HEK293 (cell line): ENCODE measurements around the gene MGMT.

Source experiments
- CTCF ChIA-PET: fragments of 350-600 bp; formaldehyde crosslinking; extraction: SDS; loops from one replicate; lab custom pipeline; 2021; ENCODE audit warnings: antibody characterized with exemption; lab: Yijun Ruan, JAX
- POLR2A ChIA-PET: fragments of 300-600 bp; formaldehyde crosslinking; extraction: SDS; loops from one replicate; lab custom pipeline; 2020; ENCODE audit warnings: antibody characterized with exemption, inconsistent platforms; lab: Yijun Ruan, JAX
- H3K27ac ChIP-seq: fragments of 200-500 bp; sonication (Bioruptor generic); 2 replicates; pipeline ENCODE4 v1.5.1; 2014; ENCODE audit warnings: low read depth, low read length, control low read depth, inconsistent platforms; ENCODE audit errors: extremely low read depth
- H3K36me3 ChIP-seq, 2 experiments: fragments of 200-500 bp in 1 of 2; sonication (Bioruptor generic) in 1 of 2; 1 replicate in 1 of 2; 2 replicates in 1 of 2; pipeline ENCODE4 v1.5.1; 2014 to 2017; ENCODE audit warnings: inconsistent platforms in 2 of 2, low read length in 2 of 2; ENCODE audit not compliant: control insufficient read depth in 2 of 2, insufficient read depth in 1 of 2
- H3K4me1 ChIP-seq: fragments of 200-500 bp; sonication (Bioruptor generic); 2 replicates; pipeline ENCODE4 v1.5.1; 2014; ENCODE audit warnings: mild to moderate bottlenecking, low read length, inconsistent platforms; ENCODE audit not compliant: control insufficient read depth, insufficient read depth
- H3K4me3 ChIP-seq: 2 replicates; pipeline ENCODE4 v1.5.1; 2011; ENCODE audit warnings: low read depth, mild to moderate bottlenecking, control low read depth, low read length, moderate library complexity
- H3K9me3 ChIP-seq: fragments of 200-500 bp; sonication (Bioruptor generic); 2 replicates; pipeline ENCODE4 v1.5.1; 2014; ENCODE audit warnings: low read depth, low read length, inconsistent platforms; ENCODE audit not compliant: control insufficient read depth, insufficient read depth
- FEZF1 ChIP-seq: fragments of 450-650 bp; formaldehyde crosslinking; IDR thresholded peaks from 2 replicates; pipeline ENCODE4 v1.5.1; 2016; ENCODE audit warnings: missing biosample characterization, missing genetic modification characterization
- PRDM1 ChIP-seq: fragments of 450-650 bp; formaldehyde crosslinking; IDR thresholded peaks from 2 replicates; pipeline ENCODE4; 2016; ENCODE audit warnings: missing biosample characterization, missing genetic modification characterization
- REST ChIP-seq: fragments of 450-650 bp; formaldehyde crosslinking; IDR thresholded peaks from 2 replicates; pipeline ENCODE4 v1.5.1; 2016; ENCODE audit warnings: missing biosample characterization, missing genetic modification characterization
- ZBTB26 ChIP-seq: fragments of 450-650 bp; formaldehyde crosslinking; optimal IDR thresholded peaks from 2 replicates; pipeline ENCODE3; 2016; ENCODE audit warnings: missing biosample characterization, mild to moderate bottlenecking, missing genetic modification characterization
- ZNF114 ChIP-seq: fragments of 450-650 bp; formaldehyde crosslinking; IDR thresholded peaks from 2 replicates; pipeline ENCODE4 v1.5.0; 2017; ENCODE audit warnings: missing biosample characterization, missing genetic modification characterization
- ZNF132 ChIP-seq: fragments of 450-650 bp; formaldehyde crosslinking; IDR thresholded peaks from 2 replicates; pipeline ENCODE4 v1.5.1; 2017; ENCODE audit warnings: missing biosample characterization, missing genetic modification characterization, borderline replicate concordance
- ZNF138 ChIP-seq: fragments of 450-650 bp; formaldehyde crosslinking; IDR thresholded peaks from 2 replicates; pipeline ENCODE4 v1.5.1; 2016; ENCODE audit warnings: missing biosample characterization, missing genetic modification characterization, borderline replicate concordance
- ZNF148 ChIP-seq: fragments of 450-650 bp; formaldehyde crosslinking; IDR thresholded peaks from 2 replicates; pipeline ENCODE4 v1.5.0; 2017; ENCODE audit warnings: missing biosample characterization, missing genetic modification characterization, borderline replicate concordance
- ZNF19 ChIP-seq: fragments of 450-650 bp; formaldehyde crosslinking; IDR thresholded peaks from 2 replicates; pipeline ENCODE4; 2016; ENCODE audit warnings: missing biosample characterization, missing genetic modification characterization, low read depth
- ZNF221 ChIP-seq: fragments of 450-650 bp; formaldehyde crosslinking; IDR thresholded peaks from 2 replicates; pipeline ENCODE4 v1.5.1; 2017; ENCODE audit warnings: missing biosample characterization, missing genetic modification characterization, borderline replicate concordance
- ZNF302 ChIP-seq: fragments of 450-650 bp; formaldehyde crosslinking; IDR thresholded peaks from 2 replicates; pipeline ENCODE4 v1.5.1; 2016; ENCODE audit warnings: missing biosample characterization, missing genetic modification characterization, low read depth
- ZNF561 ChIP-seq: fragments of 450-650 bp; IDR thresholded peaks from 2 replicates; pipeline ENCODE4 v1.5.1; 2018; ENCODE audit warnings: missing biosample characterization, missing genetic modification characterization, borderline replicate concordance
- ZNF624 ChIP-seq: fragments of 450-650 bp; formaldehyde crosslinking; IDR thresholded peaks from 2 replicates; pipeline ENCODE4 v1.5.1; 2017; ENCODE audit warnings: missing biosample characterization, missing genetic modification characterization
- ZNF626 ChIP-seq: fragments of 450-650 bp; sonication (Bioruptor Pico); formaldehyde crosslinking; IDR thresholded peaks from 2 replicates; pipeline ENCODE4 v1.5.1; 2018; ENCODE audit warnings: missing biosample characterization, missing genetic modification characterization, inconsistent platforms
- ZSCAN23 ChIP-seq: fragments of 450-650 bp; formaldehyde crosslinking; IDR thresholded peaks from 2 replicates; pipeline ENCODE4 v1.5.1; 2016; ENCODE audit warnings: missing biosample characterization, missing genetic modification characterization
- ZSCAN5A ChIP-seq: fragments of 450-650 bp; formaldehyde crosslinking; IDR thresholded peaks from 2 replicates; pipeline ENCODE4 v1.5.1; 2016; ENCODE audit warnings: missing biosample characterization, missing genetic modification characterization
- ZXDB ChIP-seq: fragments of 450-650 bp; formaldehyde crosslinking; IDR thresholded peaks from 2 replicates; pipeline ENCODE4 v1.5.1; 2016; ENCODE audit warnings: missing biosample characterization, missing genetic modification characterization

Gene MGMT

GRCh38 chr10:129552119-129552518 lies 85.1 kb downstream of the MGMT start (continued):
- TF ChIP-seq ZNF626 (tag by site-specific recombination) = no peak
- no peak for TF ChIP-seq PRDM1 (tag by site-specific recombination)
- TF ChIP-seq ZSCAN5A = no peak
- TF ChIP-seq ZBTB26 (tag by site-specific recombination) = no peak
- TF ChIP-seq ZNF302 (tag by site-specific recombination) = no peak
- TF ChIP-seq ZNF561 (tag by site-specific recombination) = no peak
- TF ChIP-seq ZNF138 (tag by site-specific recombination) = no peak
- no peak for TF ChIP-seq ZNF221 (tag by site-specific recombination)
- TF ChIP-seq, all 188 proteins: peak for 0

- TF ChIP-seq ZNF132 (tag by site-specific recombination) (no peak), FEZF1 (tag by site-specific recombination) (no peak), ZSCAN23 (tag by site-specific recombination) (no peak), ZNF148 (tag by site-specific recombination) (no peak), ZNF624 (tag by site-specific recombination) (no peak), ZXDB (no peak), ZNF114 (tag by site-specific recombination) (no peak)
- Histone ChIP-seq H3K9me3 (no peaks in the 10 kb centered on the region), H3K4me3 (no peak overlapping the region), H3K36me3 (no peaks in the 10 kb centered on the region), H3K27ac (no peak overlapping the region), H3K4me1 (no peaks in the 10 kb centered on the region)
- CTCF ChIA-PET = interaction anchor here (0.7 kb wide), 1 partner anchor 20 kb away, joined by 3 read pairs; no protein-coding TSS in a partner anchor
- POLR2A ChIA-PET = no interaction called here
Observed at GRCh38 chr10:129553928-129554327, 86.9 kb downstream of the MGMT start.

GRCh38 chr10:129556316-129556715 lies 89.3 kb downstream of the MGMT start:
- Histone ChIP-seq H3K4me1 (no peaks in the 10 kb centered on the region), H3K27ac (no peak overlapping the region), H3K4me3 (no peak overlapping the region), H3K36me3 (no peaks in the 10 kb centered on the region), H3K9me3 (no peaks in the 10 kb centered on the region)
- POLR2A ChIA-PET = no interaction called here
- CTCF ChIA-PET = no interaction called here
- TF ChIP-seq ZNF19 (tag by site-specific recombination) (no peak), ZNF624 (tag by site-specific recombination) (no peak), REST (no peak)
